H9 (cell line): ENCODE measurements around the gene EPHB2. TPM values are rescaled to one million over a fixed set of nuclear protein-coding genes. Genes with fewer than 3 reads are reported as not detected.
A peak's percentile ranks its signal among the peaks of the same experiment; 100 is the strongest.

Source experiments
- DNase-seq: peaks from one replicate; pipeline ENCODE4 v3.0.0-alpha.2; 2017
- H2AFZ ChIP-seq: one replicate; pipeline ENCODE4 v1.6.1; 2013; ENCODE audit warnings: mild to moderate bottlenecking, low read length, control low read depth, moderate library complexity
- H2AK5ac ChIP-seq: 2 replicates; pipeline ENCODE4 v1.6.1; 2013; ENCODE audit warnings: low read length, control low read depth, mixed read lengths; ENCODE audit not compliant: insufficient read length
- H2BK120ac ChIP-seq: one replicate; pipeline ENCODE4 v1.6.1; 2013; ENCODE audit warnings: low read depth, mild to moderate bottlenecking, low read length, control low read depth, inconsistent platforms; ENCODE audit not compliant: poor library complexity, severe bottlenecking
- H2BK12ac ChIP-seq: 2 replicates; pipeline ENCODE4 v1.6.1; 2013; ENCODE audit warnings: low read length, control low read depth, mixed read lengths, low read depth; ENCODE audit not compliant: insufficient read length
- H2BK15ac ChIP-seq: 2 replicates; pipeline ENCODE4 v1.6.1; 2013; ENCODE audit warnings: low read depth, low read length, control low read depth
- H2BK20ac ChIP-seq: one replicate; pipeline ENCODE4 v1.6.1; 2013; ENCODE audit warnings: low read depth, mild to moderate bottlenecking, low read length, control low read depth, inconsistent platforms; ENCODE audit not compliant: poor library complexity, severe bottlenecking
- H2BK5ac ChIP-seq: 2 replicates; pipeline ENCODE4 v1.6.1; 2013; ENCODE audit warnings: low read length, control low read depth, mixed read lengths; ENCODE audit not compliant: insufficient read length
- H3K14ac ChIP-seq: 2 replicates; pipeline ENCODE4 v1.6.1; 2013; ENCODE audit warnings: low read length, control low read depth; ENCODE audit not compliant: insufficient read depth
- H3K18ac ChIP-seq: 2 replicates; pipeline ENCODE4 v1.6.1; 2013; ENCODE audit warnings: low read depth, mild to moderate bottlenecking, mixed read lengths, low read length, control low read depth; ENCODE audit not compliant: insufficient read length
- H3K23ac ChIP-seq: 2 replicates; pipeline ENCODE4 v1.6.1; 2013; ENCODE audit warnings: low read length, control low read depth, mixed read lengths, low read depth; ENCODE audit not compliant: insufficient read length
- H3K23me2 ChIP-seq: 2 replicates; pipeline ENCODE4 v1.6.1; 2013; ENCODE audit warnings: low read depth, mild to moderate bottlenecking, mixed read lengths, low read length, control low read depth; ENCODE audit not compliant: insufficient read length, poor library complexity, severe bottlenecking
- H3K27ac ChIP-seq: 2 replicates; pipeline ENCODE4 v1.5.1; 2013; ENCODE audit warnings: low read length, control low read depth, mixed read lengths, low read depth; ENCODE audit not compliant: insufficient read length
- H3K27me3 ChIP-seq: 2 replicates; pipeline ENCODE4 v1.6.1; 2013; ENCODE audit warnings: low read length, control low read depth, inconsistent platforms; ENCODE audit not compliant: insufficient read depth
- H3K4ac ChIP-seq: 2 replicates; pipeline ENCODE4 v1.6.1; 2013; ENCODE audit warnings: low read depth, mild to moderate bottlenecking, control low read depth, inconsistent platforms, low read length, moderate library complexity
- H3K4me1 ChIP-seq: 2 replicates; pipeline ENCODE4 v1.6.1; 2013; ENCODE audit warnings: low read length, control low read depth, inconsistent platforms; ENCODE audit not compliant: insufficient read depth
- H3K4me2 ChIP-seq: 2 replicates; pipeline ENCODE4 v1.6.1; 2013; ENCODE audit warnings: low read length, control low read depth, mixed read lengths; ENCODE audit not compliant: insufficient read length, insufficient read depth
- H3K56ac ChIP-seq: 2 replicates; pipeline ENCODE4 v1.6.1; 2013; ENCODE audit warnings: low read depth, mild to moderate bottlenecking, mixed read lengths, low read length, control low read depth; ENCODE audit not compliant: insufficient read length
- H3K79me1 ChIP-seq: 2 replicates; pipeline ENCODE4 v1.6.1; 2013; ENCODE audit warnings: low read depth, mild to moderate bottlenecking, moderate library complexity, low read length, control low read depth, inconsistent platforms; ENCODE audit not compliant: insufficient read depth, poor library complexity, severe bottlenecking
- H3K79me2 ChIP-seq: 2 replicates; pipeline ENCODE4 v1.6.1; 2013; ENCODE audit warnings: low read length, control low read depth, inconsistent platforms; ENCODE audit not compliant: insufficient read depth
- H3K9ac ChIP-seq: 2 replicates; pipeline ENCODE4 v1.6.1; 2013; ENCODE audit warnings: low read length, control low read depth, mixed read lengths; ENCODE audit not compliant: insufficient read length; ENCODE audit errors: extremely low read depth
- H3K9me3 ChIP-seq: one replicate; pipeline ENCODE4 v1.6.1; 2013; ENCODE audit warnings: low read depth, low read length, inconsistent platforms; ENCODE audit not compliant: control insufficient read depth
- H3T11ph ChIP-seq: one replicate; pipeline ENCODE4 v1.6.1; 2013; ENCODE audit warnings: mild to moderate bottlenecking, low read length, control low read depth, inconsistent platforms
- H4K20me1 ChIP-seq: one replicate; pipeline ENCODE4 v1.6.1; 2013; ENCODE audit not compliant: control insufficient read depth, insufficient read length, insufficient read depth
- H4K5ac ChIP-seq: 2 replicates; pipeline ENCODE4 v1.6.1; 2013; ENCODE audit warnings: low read depth, mild to moderate bottlenecking, mixed read lengths, low read length, control low read depth; ENCODE audit not compliant: insufficient read length
- H4K8ac ChIP-seq: replicated peaks from 2 replicates; pipeline ENCODE4 v1.6.1; 2013; ENCODE audit warnings: low read length, control low read depth, mixed read lengths, low read depth; ENCODE audit not compliant: insufficient read length
- H4K91ac ChIP-seq: 2 replicates; pipeline ENCODE4 v1.6.1; 2013; ENCODE audit warnings: low read depth, mild to moderate bottlenecking, moderate library complexity, mixed read lengths, low read length, control low read depth; ENCODE audit not compliant: insufficient read length
- H3K27ac Mint-ChIP-seq, 3 experiments: 2 replicates in 2 of 3; 3 replicates in 1 of 3; pipeline ENCODE4 v1.8.0; 2020 to 2021; ENCODE audit warnings: mixed read lengths in 3 of 3, mild to moderate bottlenecking in 1 of 3, moderate library complexity in 1 of 3
- H3K27me3 Mint-ChIP-seq: 2 replicates; pipeline ENCODE4 v1.8.0; 2021; ENCODE audit warnings: low read depth, mild to moderate bottlenecking, moderate library complexity, mixed read lengths
- H3K36me3 Mint-ChIP-seq, 3 experiments: 2 replicates in 2 of 3; 3 replicates in 1 of 3; pipeline ENCODE4 v1.8.0; 2020 to 2021; ENCODE audit warnings: low read depth in 3 of 3, mixed read lengths in 3 of 3; ENCODE audit not compliant: insufficient read depth in 1 of 3
- H3K4me1 Mint-ChIP-seq, 2 experiments: 2 replicates each; pipeline ENCODE4 v1.8.0; 2020; ENCODE audit warnings: mixed read lengths in 2 of 2
- H3K4me3 Mint-ChIP-seq, 2 experiments: 2 replicates in 1 of 2; 3 replicates in 1 of 2; pipeline ENCODE4 v1.8.0; 2020 to 2021; ENCODE audit warnings: mild to moderate bottlenecking in 2 of 2, mixed read lengths in 2 of 2, moderate library complexity in 1 of 2
- H3K9me3 Mint-ChIP-seq, 2 experiments: 2 replicates in 1 of 2; 3 replicates in 1 of 2; pipeline ENCODE4 v1.8.0; 2020; ENCODE audit warnings: mild to moderate bottlenecking in 2 of 2, mixed read lengths in 2 of 2, moderate library complexity in 1 of 2
- CTCF ChIP-seq: fragments of 200-600 bp; sonication (generic); conservative IDR thresholded peaks from 3 replicates; pipeline ENCODE4 v1.8.0; 2021; ENCODE audit warnings: antibody characterized with exemption, mild to moderate bottlenecking
- WGBS: extraction: QIAGEN DNeasy Blood & Tissue Kit; methylation state at CpG from one replicate; pipeline ENCODE4 v1.1.7; 2013; ENCODE audit warnings: missing lambda C conversion rate, low lambda C conversion rate, mixed read lengths; ENCODE audit not compliant: insufficient read length; ENCODE audit errors: extremely low coverage; 5-methylcytosine and 5-hydroxymethylcytosine counted together
- total RNA-seq: library from RNA; stranded (reverse); gene quantifications from 2 replicates; pipeline ENCODE4 v1.2.1, GENCODE V29; 2021

EPHB2 gene
- total RNA-seq, 1 experiment from 2014 or later, result 9.5 TPM

- peaks cover 0 to 3% of the 10 kb centered on the region in 2 experiments; a peak in 3 of 5 replicates for H3K9me3 Mint-ChIP-seq
- Histone ChIP-seq H2AFZ (no peak overlapping the region), H3K4me1 (no peaks in the 10 kb centered on the region), H3K79me2 (no peaks in the 10 kb centered on the region), H4K5ac (no peak overlapping the region), H3T11ph (no peak overlapping the region), H3K79me1 (no peaks in the 10 kb centered on the region), H2BK120ac (no peak overlapping the region), H3K18ac (no peak overlapping the region), H3K23ac (no peak overlapping the region), H2BK20ac (no peak overlapping the region), H2AK5ac (no peak overlapping the region), H2BK12ac (no peak overlapping the region), H3K27ac (no peak overlapping the region), H4K91ac (no peak overlapping the region), H4K8ac (no peak overlapping the region), H3K4ac (no peak overlapping the region), H4K20me1 (no peaks in the 10 kb centered on the region), H2BK5ac (no peak overlapping the region), H3K4me2 (no peak overlapping the region), H3K9ac (no peak overlapping the region), H3K56ac (no peak overlapping the region), H3K27me3 (no peaks in the 10 kb centered on the region), H3K14ac (no peak overlapping the region), H3K23me2 (no peaks in the 10 kb centered on the region), H3K9me3 (no peaks in the 10 kb centered on the region), H2BK15ac (no peak overlapping the region)
- H3K27me3 Mint-ChIP-seq, result peaks cover 9% of the 10 kb centered on the region
- TF ChIP-seq CTCF, result peak; percentile 94
- no peak overlapping the region for H3K4me3 Mint-ChIP-seq
- WGBS, result no CpG with 5 or more reads among the region's 11 CpGs
- peak; percentile 84 for DNase-seq
- peaks cover 0 to 3% of the 10 kb centered on the region in 2 experiments; a peak in 1 of 4 replicates for H3K4me1 Mint-ChIP-seq
- H3K36me3 Mint-ChIP-seq, result no peaks in the 10 kb centered on the region
- no peak overlapping the region for H3K27ac Mint-ChIP-seq
These were observed 219.7 kb downstream of the EPHB2 start for GRCh38 chr1:22930240-22930912.
